ENCODE data around the gene TRIM54. TPM values are rescaled to one million over a fixed set of nuclear protein-coding genes. Genes with fewer than 3 reads are reported as not detected.
"Not testable (repeated sequence)": the region's sequence is repeated elsewhere in the genome, so short reads cannot be mapped to it uniquely, and the experiment has no call there.

Gene TRIM54
- total RNA-seq, 1 donor from 2014 or later = 0.26 TPM

DNA sequence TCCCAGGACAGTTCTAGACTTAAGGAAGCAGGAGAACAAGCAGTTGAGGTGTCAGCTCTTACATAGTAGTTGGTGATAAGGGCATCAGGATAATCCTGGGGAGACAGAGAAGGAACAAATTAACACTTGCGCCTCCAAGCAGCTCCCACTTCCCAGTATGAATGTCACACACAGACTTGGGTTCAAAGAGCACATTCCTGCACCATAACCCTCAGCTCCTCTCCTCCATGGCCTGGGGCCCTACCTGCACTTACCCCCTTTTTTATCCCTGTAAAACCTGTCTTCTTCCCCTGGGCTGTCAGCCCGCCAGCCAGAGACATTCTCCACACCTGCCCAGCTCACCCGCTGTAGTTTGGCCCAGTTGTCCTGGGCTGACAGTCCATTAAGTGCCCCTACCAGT, 29.9 kb downstream of the TRIM54 start:
- peaks cover 2% of the 10 kb centered on the region for H3K27me3 Mint-ChIP-seq (ENCODE audit: insufficient read depth)
- H3K9me3 Mint-ChIP-seq = no peaks in the 10 kb centered on the region
- no peak for DNase-seq (ENCODE audit: low spot score)
- intact Hi-C loops (cut with micrococcal nuclease) = no loop called here
- H3K36me3 Mint-ChIP-seq (ENCODE audit: low read depth) = peaks cover 10% of the 10 kb centered on the region
- H3K27ac Mint-ChIP-seq = no peak overlapping the region
- no peak overlapping the region for H3K4me3 Mint-ChIP-seq
- no peaks in the 10 kb centered on the region for H3K4me1 Mint-ChIP-seq (ENCODE audit: low read depth)

DNA sequence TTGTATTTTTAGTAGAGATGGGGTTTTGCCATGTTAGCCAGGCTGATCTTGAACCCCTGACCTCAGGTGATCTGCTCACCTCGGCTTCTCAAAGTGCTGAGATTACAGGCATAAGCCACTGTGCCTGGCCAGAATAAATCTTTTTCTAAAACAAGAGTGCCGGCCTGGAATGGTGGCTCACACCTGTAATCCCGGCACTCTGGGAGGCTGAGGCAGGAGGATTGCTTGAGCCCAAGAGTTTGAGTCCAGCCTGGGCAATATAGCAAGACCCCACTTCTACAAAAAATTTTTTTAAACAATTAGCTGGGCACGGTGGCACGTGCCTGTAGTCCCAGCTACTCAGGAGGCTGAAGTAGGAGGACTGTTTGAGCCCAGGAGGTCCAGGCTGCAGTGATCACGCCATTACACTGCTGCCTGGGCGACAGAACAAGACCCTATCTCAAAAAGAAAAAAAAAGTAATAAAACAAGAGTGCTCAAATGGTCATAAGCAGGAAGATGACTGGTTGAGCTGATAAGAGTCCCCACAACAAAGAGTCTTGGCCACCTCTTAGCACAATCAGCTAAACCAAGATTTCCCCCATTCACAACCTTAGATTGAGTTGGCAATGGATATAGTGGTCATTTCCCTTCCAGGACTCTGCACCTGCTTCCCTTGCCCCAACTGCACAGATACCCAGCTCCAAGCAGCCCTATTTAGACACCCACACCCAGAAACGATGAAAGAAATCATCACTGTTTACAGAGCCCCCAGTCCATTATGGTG, 31.8 kb downstream of the TRIM54 start:
- no peak for DNase-seq (ENCODE audit: low spot score)
- no peak overlapping the region for H3K27ac Mint-ChIP-seq
- intact Hi-C loops (cut with micrococcal nuclease) = no loop called here
- H3K4me3 Mint-ChIP-seq = no peak overlapping the region
- H3K27me3 Mint-ChIP-seq (ENCODE audit: insufficient read depth) = no peaks in the 10 kb centered on the region
- peaks cover 10% of the 10 kb centered on the region for H3K36me3 Mint-ChIP-seq (ENCODE audit: low read depth)
- H3K4me1 Mint-ChIP-seq (ENCODE audit: low read depth) = no peaks in the 10 kb centered on the region
- H3K9me3 Mint-ChIP-seq = no peaks in the 10 kb centered on the region

DNA sequence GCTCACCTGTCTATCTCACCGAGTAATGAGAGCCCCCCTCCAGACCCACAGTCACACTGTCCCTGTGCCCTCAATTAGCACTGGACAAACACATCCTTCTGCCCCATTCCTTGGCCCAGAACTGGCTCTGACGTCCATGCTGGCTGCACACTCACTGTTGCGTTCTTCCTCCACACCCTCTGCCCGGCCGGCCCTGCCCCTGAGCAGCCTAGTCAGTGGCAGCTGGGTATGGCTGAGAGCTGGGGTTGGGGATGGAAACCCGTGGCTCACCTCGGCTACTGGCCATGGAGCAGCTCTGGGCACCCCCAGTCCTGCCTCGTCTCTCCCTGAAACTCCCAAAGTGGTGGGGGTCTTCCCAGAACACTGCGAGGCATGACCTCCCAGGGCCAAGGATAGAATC, 32.5 kb downstream of the TRIM54 start:
- Mint-ChIP-seq H3K4me3 (no peak overlapping the region), H3K36me3 (ENCODE audit: low read depth) (peaks cover 6% of the 10 kb centered on the region), H3K4me1 (ENCODE audit: low read depth) (no peaks in the 10 kb centered on the region), H3K27me3 (ENCODE audit: insufficient read depth) (no peaks in the 10 kb centered on the region), H3K9me3 (no peaks in the 10 kb centered on the region), H3K27ac (no peak overlapping the region)
- intact Hi-C loops (cut with micrococcal nuclease) = no loop called here
- DNase-seq (ENCODE audit: low spot score) = no peak

DNA sequence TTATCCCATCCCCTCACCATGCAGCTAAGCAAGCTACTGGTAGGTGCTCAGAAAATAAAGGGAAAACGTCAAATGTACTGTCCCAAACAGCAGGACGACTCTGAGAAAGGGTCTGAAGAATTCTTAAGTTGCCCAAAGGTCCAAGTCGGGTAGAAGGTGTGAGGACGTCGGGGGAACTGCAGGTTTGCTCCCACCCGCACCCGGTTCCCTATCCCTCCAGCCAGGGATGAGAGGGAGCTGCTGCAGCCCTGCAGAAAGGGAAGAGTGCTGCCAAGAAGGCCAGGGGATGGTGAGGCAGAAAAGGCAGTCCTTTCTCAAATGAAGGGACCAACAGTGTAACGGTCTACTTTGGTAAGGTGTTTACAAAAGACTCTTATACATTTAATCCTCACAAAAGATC, 32.9 kb downstream of the TRIM54 start:
- H3K27ac Mint-ChIP-seq = no peak overlapping the region
- DNase-seq (ENCODE audit: low spot score) = no peak
- H3K4me3 Mint-ChIP-seq = no peak overlapping the region
- H3K36me3 Mint-ChIP-seq (ENCODE audit: low read depth) = peaks cover 4% of the 10 kb centered on the region
- H3K9me3 Mint-ChIP-seq = no peaks in the 10 kb centered on the region
- intact Hi-C loops (cut with micrococcal nuclease) = no loop called here
- H3K27me3 Mint-ChIP-seq (ENCODE audit: insufficient read depth) = no peaks in the 10 kb centered on the region
- H3K4me1 Mint-ChIP-seq (ENCODE audit: low read depth) = no peaks in the 10 kb centered on the region

DNA sequence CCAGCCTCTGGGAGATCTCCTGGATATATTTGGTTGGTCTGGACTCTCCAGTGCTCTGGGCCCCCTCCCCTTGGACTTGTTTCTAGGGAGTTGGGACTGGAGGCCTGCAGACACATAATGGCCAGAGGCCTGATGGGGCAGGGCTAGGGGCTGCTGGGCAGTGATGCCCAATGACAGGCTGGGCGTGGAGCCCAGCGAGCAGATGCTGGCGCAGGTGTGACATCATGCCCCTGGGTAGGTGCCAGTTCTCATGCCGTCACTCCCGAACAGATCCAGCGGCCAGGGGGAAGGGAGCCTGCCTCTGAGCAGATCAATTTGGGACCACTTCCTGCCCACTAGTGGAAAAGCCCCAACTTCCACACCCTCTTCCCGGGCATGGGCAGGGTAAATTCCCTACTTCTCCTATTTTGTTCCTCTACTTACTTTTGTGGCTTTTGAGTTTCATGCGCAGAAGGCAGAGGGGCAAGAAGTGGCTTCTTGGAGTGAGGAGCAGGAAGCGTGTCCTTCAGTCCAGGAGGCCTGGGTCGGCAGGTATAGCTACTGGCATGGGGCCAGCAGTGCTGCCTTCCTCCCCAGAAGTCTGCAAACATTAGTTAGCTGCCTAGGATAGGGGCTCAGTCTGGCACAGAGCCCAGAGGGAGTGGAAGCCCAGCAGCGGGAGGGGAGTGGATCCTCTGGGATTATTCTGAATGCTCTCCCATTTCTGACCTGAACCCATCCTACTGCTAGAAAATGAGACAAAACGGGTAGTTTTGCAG, 34.6 kb downstream of the TRIM54 start:
- Mint-ChIP-seq H3K36me3 (ENCODE audit: low read depth) (peaks cover 5% of the 10 kb centered on the region), H3K27ac (no peak overlapping the region), H3K9me3 (no peaks in the 10 kb centered on the region), H3K27me3 (ENCODE audit: insufficient read depth) (no peaks in the 10 kb centered on the region), H3K4me3 (no peak overlapping the region), H3K4me1 (ENCODE audit: low read depth) (peaks cover 10% of the 10 kb centered on the region)
- no peak for DNase-seq (ENCODE audit: low spot score)
- intact Hi-C loops (cut with micrococcal nuclease) = no loop called here

DNA sequence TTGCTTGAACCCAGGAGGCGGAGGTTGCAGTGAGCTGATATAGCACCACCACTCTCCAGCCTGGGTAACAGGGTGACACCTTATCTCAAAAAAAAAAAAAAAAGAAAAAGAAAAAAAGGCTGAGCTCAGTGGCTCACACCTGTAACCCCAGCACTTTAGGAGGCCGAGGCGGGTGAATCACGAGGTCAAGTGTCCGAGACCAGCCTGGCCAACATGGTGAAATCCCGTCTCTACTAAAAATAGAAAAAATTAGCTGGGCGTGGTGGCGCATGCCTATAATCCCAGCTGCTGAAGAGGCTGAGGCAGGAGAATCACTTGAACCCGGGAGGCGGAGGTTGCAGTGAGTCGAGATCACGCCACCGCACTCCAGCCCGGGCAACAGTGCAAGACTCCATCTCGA, 37.6 kb downstream of the TRIM54 start:
- H3K4me3 Mint-ChIP-seq; H3K27ac Mint-ChIP-seq; H3K27me3 Mint-ChIP-seq (ENCODE audit: insufficient read depth); DNase-seq (ENCODE audit: low spot score); H3K36me3 Mint-ChIP-seq (ENCODE audit: low read depth); H3K9me3 Mint-ChIP-seq: not testable (repeated sequence)
- peaks cover 32% of the 10 kb centered on the region for H3K4me1 Mint-ChIP-seq (ENCODE audit: low read depth)
- intact Hi-C loops (cut with micrococcal nuclease) = loop anchor here (5.0 kb wide), 1 partner anchor 973 kb away; the partner anchor contains the start of genes ADGRF3 and SELENOI

DNA sequence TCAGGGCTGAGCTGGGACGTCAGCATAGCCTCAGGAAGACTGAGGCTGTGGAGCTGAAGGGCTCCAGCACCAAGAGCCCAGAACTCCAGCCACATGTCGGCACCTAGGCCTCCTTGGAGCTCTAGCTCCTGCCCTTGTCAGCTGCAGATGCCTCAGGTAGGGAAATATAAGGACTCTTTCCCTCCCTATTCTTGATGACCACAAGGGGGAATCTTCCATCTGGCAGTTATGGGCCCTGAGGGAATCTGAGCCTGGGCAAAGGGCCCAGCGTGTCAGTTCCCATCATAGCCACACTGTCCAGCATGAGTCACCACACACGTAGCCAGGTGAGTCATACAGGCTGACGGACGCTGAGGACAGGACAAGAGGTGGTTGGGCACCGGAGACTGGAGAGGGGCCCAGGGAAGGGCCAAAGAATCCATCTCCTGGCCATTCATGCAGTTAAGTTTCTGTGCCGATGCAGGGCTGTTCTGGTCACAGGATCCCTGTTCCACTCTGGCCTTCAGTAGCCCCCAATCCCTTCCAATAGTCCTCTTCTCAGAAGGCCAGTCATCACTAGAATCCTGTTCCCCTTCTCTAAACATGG, 38.8 kb downstream of the TRIM54 start:
- Mint-ChIP-seq H3K27me3 (ENCODE audit: insufficient read depth) (no peaks in the 10 kb centered on the region), H3K36me3 (ENCODE audit: low read depth) (peaks cover 14% of the 10 kb centered on the region), H3K9me3 (no peaks in the 10 kb centered on the region), H3K4me3 (peak overlapping the region; percentile 99), H3K27ac (no peak overlapping the region), H3K4me1 (ENCODE audit: low read depth) (peaks cover 32% of the 10 kb centered on the region)
- no peak for DNase-seq (ENCODE audit: low spot score)
- intact Hi-C loops (cut with micrococcal nuclease) = loop anchor here (5.0 kb wide), 1 partner anchor 974 kb away; the partner anchor contains the start of genes ADGRF3 and SELENOI

DNA sequence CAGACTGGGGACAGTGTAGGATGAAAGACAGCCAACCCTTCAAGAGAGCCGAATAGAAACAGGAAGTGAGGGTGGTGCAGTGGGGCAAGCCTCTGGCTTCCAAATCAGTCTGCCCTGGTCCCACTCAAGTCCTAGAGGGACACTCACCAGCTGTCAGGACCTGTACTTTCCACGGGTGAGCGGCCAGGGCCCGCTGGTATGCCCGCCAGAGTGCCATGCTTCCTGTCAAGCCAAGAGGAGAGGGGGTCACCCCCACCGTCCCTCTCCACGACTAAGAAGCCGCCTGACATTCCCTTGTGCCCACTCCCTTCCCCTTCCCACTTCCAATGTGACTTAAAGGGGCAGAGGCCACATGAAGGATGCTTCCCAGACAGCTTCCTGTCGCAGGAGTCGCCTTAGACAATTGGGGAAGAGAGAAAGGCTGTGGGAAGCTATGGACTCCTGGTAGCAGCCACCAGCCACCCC, 40.1 kb downstream of the TRIM54 start:
- Mint-ChIP-seq H3K9me3 (no peaks in the 10 kb centered on the region), H3K4me3 (peak overlapping the region; percentile 99), H3K27ac (peak overlapping the region; percentile 88), H3K4me1 (ENCODE audit: low read depth) (peaks cover 32% of the 10 kb centered on the region), H3K27me3 (ENCODE audit: insufficient read depth) (no peaks in the 10 kb centered on the region), H3K36me3 (ENCODE audit: low read depth) (peaks cover 25% of the 10 kb centered on the region)
- intact Hi-C loops (cut with micrococcal nuclease) = loop anchor here (2.0 to 5.0 kb wide), 6 partner anchors 14 to 975 kb away; partner anchors contain the start of genes ADGRF3, ATRAID, SELENOI and SLC30A3
- no peak for DNase-seq (ENCODE audit: low spot score)

DNA sequence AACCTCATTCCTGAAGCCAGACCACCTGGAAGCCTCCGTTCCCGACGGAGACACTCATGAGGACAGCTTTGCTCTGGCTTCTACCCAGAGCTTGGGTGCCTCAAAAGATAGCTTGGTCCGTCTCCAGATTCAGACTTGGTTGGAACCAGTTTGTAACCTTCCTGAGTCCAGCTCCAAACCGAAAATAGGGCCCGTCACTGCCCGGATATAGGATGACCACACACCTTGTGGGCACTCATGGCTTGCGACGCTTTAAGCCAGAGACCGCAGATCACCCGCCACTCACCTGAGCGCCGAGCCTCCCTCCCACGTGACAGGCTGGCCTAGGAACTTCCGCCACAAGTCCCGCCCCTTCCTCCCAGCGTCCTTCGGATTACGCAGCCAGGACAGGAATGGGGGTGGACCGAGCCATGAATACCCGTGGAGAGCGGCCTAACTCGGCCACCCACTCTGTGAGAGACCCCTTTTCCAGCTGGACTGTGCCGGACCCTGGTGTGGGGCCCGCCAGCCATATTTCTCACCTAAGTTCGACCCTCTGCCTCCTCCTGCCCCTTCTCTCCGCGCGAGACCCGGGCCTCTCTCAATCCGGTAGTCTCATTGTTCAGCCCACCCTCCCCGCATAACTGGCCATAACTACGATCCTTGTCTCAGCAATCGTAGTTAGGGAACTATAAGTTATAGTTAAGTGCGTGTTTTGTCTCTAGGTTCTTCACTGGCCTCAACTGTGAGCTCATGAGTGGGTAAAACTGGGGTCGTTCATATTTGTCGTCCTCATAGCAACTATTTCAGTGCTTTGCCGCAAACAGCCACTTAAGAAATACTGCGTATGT, 40.8 kb downstream of the TRIM54 start, which contains the start of gene MPV17:
Gene MPV17, minus strand, starts transcription at position 332 of the 830 bp plus-strand sequence. CDS start 580 bp downstream, outside the sequence.
- Mint-ChIP-seq H3K27ac (peak within 1 kb of the TSS; percentile 88), H3K9me3 (no peaks in the 10 kb centered on the region), H3K36me3 (ENCODE audit: low read depth) (peaks cover 30% of the 10 kb centered on the region), H3K27me3 (ENCODE audit: insufficient read depth) (no peaks in the 10 kb centered on the region), H3K4me1 (ENCODE audit: low read depth) (peaks cover 32% of the 10 kb centered on the region), H3K4me3 (peak within 1 kb of the TSS; percentile 99)
- intact Hi-C loops (cut with micrococcal nuclease) = loop anchor here (1.0 to 5.0 kb wide), 14 partner anchors 14 to 976 kb away; partner anchors contain the start of genes ADGRF3, AGBL5, ATRAID and CAD
- peak; percentile 84 for DNase-seq (ENCODE audit: low spot score)

DNA sequence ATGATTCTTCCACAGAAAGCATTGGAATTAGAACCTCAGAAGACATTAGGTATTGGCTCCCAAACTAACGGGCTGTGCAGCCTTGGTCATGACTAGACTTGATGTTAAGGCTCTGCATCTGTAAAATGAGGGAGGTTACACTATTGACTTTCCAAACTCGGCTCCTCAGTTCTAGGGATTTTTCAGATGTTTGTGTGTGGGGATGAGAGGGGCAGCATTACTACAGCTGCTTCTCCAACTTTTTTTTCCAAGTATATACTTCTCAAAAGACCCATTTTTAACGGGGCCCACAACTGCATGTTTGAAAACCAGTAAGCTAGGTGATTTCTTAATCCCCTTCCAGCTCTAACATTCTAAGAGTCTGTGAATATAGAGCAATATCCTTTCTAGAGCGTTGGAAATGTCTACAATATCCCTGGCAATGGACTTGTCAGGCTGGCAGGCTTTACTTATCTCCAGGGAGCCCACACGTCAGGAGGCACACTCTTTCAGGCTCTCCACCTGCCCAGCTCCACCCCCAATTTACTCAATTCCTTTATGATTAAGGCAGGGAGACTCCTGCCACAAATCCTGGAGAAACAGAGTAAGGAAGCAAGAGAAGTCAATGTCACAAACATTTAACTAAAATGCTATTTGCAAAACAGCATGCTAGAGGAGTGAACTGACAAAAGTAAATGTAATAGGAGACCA, 41.5 kb downstream of the TRIM54 start:
- Mint-ChIP-seq H3K27me3 (ENCODE audit: insufficient read depth) (no peaks in the 10 kb centered on the region), H3K4me1 (ENCODE audit: low read depth) (peaks cover 32% of the 10 kb centered on the region), H3K9me3 (no peaks in the 10 kb centered on the region), H3K4me3 (peak overlapping the region; percentile 99), H3K36me3 (ENCODE audit: low read depth) (peaks cover 37% of the 10 kb centered on the region), H3K27ac (peak overlapping the region; percentile 88)
- intact Hi-C loops (cut with micrococcal nuclease) = loop anchor here (1.0 to 5.0 kb wide), 14 partner anchors 15 to 976 kb away; partner anchors contain the start of genes ADGRF3, AGBL5, ATRAID and CAD
- DNase-seq (ENCODE audit: low spot score) = no peak

DNA sequence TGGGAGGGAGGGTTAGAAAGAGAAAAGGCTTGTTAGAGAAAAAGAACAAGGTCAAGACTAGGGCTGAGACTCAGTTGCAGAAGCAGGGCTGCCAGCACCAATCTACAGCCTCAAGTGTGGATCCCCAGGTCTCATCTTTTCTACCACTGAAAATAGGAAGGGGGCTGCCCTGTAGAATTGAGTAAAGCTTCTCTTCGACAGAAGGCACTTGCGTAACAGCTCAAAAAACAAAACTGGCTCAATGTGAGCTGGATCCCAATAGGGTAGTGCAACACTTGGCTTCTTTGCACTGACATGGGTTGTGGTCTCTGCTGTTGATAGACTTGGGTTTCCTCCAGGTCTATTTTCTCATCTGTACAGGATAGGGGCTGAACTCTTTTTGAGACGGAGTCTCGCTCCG, 42.5 kb downstream of the TRIM54 start:
- no peaks in the 10 kb centered on the region for H3K27me3 Mint-ChIP-seq (ENCODE audit: insufficient read depth)
- DNase-seq (ENCODE audit: low spot score) = no peak
- H3K4me1 Mint-ChIP-seq (ENCODE audit: low read depth) = peaks cover 32% of the 10 kb centered on the region
- intact Hi-C loops (cut with micrococcal nuclease) = loop anchor here (5.0 kb wide), 1 partner anchor 977 kb away; the partner anchor contains the start of genes ADGRF3 and SELENOI
- H3K36me3 Mint-ChIP-seq (ENCODE audit: low read depth) = peaks cover 42% of the 10 kb centered on the region
- H3K9me3 Mint-ChIP-seq = no peaks in the 10 kb centered on the region
- peak overlapping the region; percentile 36 for H3K4me3 Mint-ChIP-seq
- H3K27ac Mint-ChIP-seq = peak overlapping the region; percentile 9

All from activated T-helper 1 cell treated with anti-CD3 and anti-CD28 coated beads, Interleukin-12 subunit alpha, Interleukin-12 subunit beta, Interleukin-2, Interleukin-4 antibody, amounts not matched to agents 30 ng/mL and 10 ng/mL and 1 ng/mL, durations not matched to agents 14 hours and 24 hours and 36 hours (primary cell).